Upper lobe of right lung (tissue), 1 donor: ENCODE measurements around the gene DMD. TPM values are rescaled to one million over a fixed set of nuclear protein-coding genes. Genes with fewer than 3 reads are reported as not detected.

ENCODE experiments used
- ATAC-seq: fragments of 200-7000 bp; cut with Tn5 transposase; one replicate; pipeline ENCODE4 v1.9.1; 2020; ENCODE audit warnings: mild to moderate bottlenecking, moderate library complexity
- DNase-seq: peaks from one replicate; pipeline ENCODE4 v3.0.0-alpha.2; 2020
- H3K27ac ChIP-seq: fragments of 200-600 bp; one replicate; pipeline ENCODE4 v1.8.0; 2022
- H3K27me3 ChIP-seq: fragments of 200-600 bp; one replicate; pipeline ENCODE4 v1.8.0; 2022; ENCODE audit warnings: mild to moderate bottlenecking
- H3K36me3 ChIP-seq: fragments of 200-600 bp; one replicate; pipeline ENCODE4 v1.8.0; 2022
- H3K4me1 ChIP-seq: fragments of 200-600 bp; one replicate; pipeline ENCODE4 v1.8.0; 2022
- H3K4me3 ChIP-seq: fragments of 200-600 bp; one replicate; pipeline ENCODE4 v1.8.0; 2022; ENCODE audit warnings: mild to moderate bottlenecking
- H3K9me3 ChIP-seq: fragments of 200-600 bp; one replicate; pipeline ENCODE4 v1.8.0; 2022
- CTCF ChIP-seq: fragments of 200-600 bp; IDR thresholded peaks from one replicate; pipeline ENCODE4 v1.8.0; 2022; ENCODE audit warnings: antibody characterized with exemption
- intact Hi-C: fragments of 100-400 bp; cut with DNase I; formaldehyde crosslinking; loops from one replicate; pipeline ENCODE4 v1.11.0; 2022
- total RNA-seq: library from RNA; stranded (reverse); fragmentation: NEBNext Ultra II Directional; extraction: Animal tissue kit (Norgen Biotek cat#: 25700); gene quantifications from one replicate; pipeline ENCODE4 v1.2.1, GENCODE V29; 2021
- donor health status: DM: no; HTN: yes; CAD: no; lungs with severe emphysema.

Gene DMD
- total RNA-seq, 1 donor from 2014 or later = 24.7 TPM

- TF ChIP-seq CTCF = no peak
- no peaks in the 10 kb centered on the region for H3K4me1 ChIP-seq
- no peaks in the 10 kb centered on the region for H3K27me3 ChIP-seq
- no peak overlapping the region for H3K4me3 ChIP-seq
- H3K27ac ChIP-seq = no peak overlapping the region
- H3K36me3 ChIP-seq = no peaks in the 10 kb centered on the region
- no peaks in the 10 kb centered on the region for H3K9me3 ChIP-seq
- DNase-seq (no peak), ATAC-seq (no peak)
- intact Hi-C loops = no loop called here
Measured at GRCh38 chrX:31186693-31187338, 2024.5 kb downstream of the DMD start.

DNA sequence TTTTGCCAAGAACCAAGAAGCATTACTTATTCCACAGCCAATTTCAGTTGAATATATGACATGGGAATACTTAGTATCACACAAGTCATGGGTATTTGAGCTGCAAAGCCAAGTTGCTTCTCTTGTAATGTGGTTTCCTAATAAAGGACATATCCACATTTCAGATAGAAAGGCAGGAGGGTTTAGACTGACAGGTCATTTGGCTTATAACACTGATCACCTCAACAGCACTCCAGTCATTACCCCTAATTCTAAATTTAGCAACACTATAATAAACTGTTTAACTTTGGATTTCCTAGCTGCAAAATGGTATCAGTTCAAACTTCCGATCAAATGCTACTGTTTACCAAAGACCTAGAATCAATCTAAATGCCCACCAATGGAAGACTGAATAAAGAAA is 2025.5 kb downstream of the DMD start:
- intact Hi-C loops = no loop called here
- no peaks in the 10 kb centered on the region for H3K36me3 ChIP-seq
- no peak overlapping the region for H3K27ac ChIP-seq
- H3K4me1 ChIP-seq = no peaks in the 10 kb centered on the region
- ATAC-seq (no peak), DNase-seq (no peak)
- no peak overlapping the region for H3K4me3 ChIP-seq
- H3K9me3 ChIP-seq = no peaks in the 10 kb centered on the region
- no peaks in the 10 kb centered on the region for H3K27me3 ChIP-seq
- TF ChIP-seq CTCF = no peak

DNA sequence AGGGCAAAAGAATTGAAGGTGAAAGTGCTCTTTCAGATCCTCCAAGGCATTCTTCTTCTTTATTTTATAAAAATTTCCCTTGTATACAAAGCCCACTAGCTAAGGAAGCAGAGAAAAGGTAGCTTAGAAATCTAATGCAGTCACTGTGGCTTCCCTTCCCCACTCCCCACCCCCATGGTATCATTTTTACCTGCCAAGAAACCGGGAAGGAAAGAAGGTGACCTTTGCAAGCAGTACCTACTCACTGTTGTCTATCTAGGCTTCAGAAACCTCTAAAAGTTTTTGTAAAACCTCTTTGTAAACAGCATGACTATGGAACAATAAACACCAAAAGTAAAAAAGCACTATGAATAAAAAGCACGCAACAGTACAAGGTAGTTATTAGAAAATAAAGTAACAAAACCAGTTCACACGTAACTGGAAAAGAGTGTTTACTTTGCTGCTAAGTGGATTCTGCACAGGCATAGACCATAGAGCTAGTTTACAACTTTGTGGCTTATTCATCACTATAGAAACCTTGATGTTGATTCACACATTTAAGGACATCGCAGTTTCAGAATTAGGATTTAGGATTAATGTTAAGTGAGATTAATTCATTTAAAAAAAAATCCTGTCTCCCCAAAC is 2029.9 kb downstream of the DMD start:
- no peaks in the 10 kb centered on the region for H3K4me1 ChIP-seq
- H3K36me3 ChIP-seq = no peaks in the 10 kb centered on the region
- peak overlapping the region; percentile 42 for H3K27ac ChIP-seq
- TF ChIP-seq CTCF = no peak
- H3K4me3 ChIP-seq = no peak overlapping the region
- intact Hi-C loops = no loop called here
- no peak for DNase-seq
- peak; percentile 63 for ATAC-seq
- no peaks in the 10 kb centered on the region for H3K27me3 ChIP-seq
- H3K9me3 ChIP-seq = no peaks in the 10 kb centered on the region

DNA sequence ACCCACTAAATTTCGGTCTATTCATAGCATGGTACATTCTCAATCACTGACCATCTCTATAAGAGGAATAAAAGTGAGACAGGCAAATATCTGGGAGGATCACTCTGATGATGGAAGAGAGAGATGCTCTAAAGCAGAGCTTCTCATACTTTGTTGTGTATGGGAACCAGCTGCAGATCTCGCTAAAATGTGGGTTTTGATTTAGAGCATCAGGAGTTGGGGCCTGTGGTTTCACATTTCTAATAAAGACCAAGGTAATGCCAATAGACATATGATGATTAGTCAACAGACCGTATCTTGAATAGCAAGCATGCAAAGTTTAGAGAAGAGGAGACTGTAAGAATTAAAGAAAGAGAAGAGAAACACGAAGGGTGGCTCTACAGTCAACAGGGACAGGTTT is 2032.1 kb downstream of the DMD start:
- ATAC-seq (no peak), DNase-seq (no peak)
- Histone ChIP-seq H3K4me1 (no peaks in the 10 kb centered on the region), H3K27ac (no peak overlapping the region), H3K27me3 (no peaks in the 10 kb centered on the region), H3K9me3 (no peaks in the 10 kb centered on the region), H3K36me3 (no peaks in the 10 kb centered on the region), H3K4me3 (no peak overlapping the region)
- no peak for TF ChIP-seq CTCF
- intact Hi-C loops = no loop called here

GRCh38 chrX:31178769-31179125 is 2032.6 kb downstream of the DMD start:
- H3K4me1 ChIP-seq = no peaks in the 10 kb centered on the region
- H3K9me3 ChIP-seq = no peaks in the 10 kb centered on the region
- no peak overlapping the region for H3K27ac ChIP-seq
- H3K27me3 ChIP-seq = no peaks in the 10 kb centered on the region
- no peak for ATAC-seq
- no peak for DNase-seq
- no peaks in the 10 kb centered on the region for H3K36me3 ChIP-seq
- no peak overlapping the region for H3K4me3 ChIP-seq
- intact Hi-C loops = no loop called here
- no peak for TF ChIP-seq CTCF
